HG03575 (cell line): ENCODE measurements around the gene TWNK.

ENCODE experiments used
- ATAC-seq: cut with Tn5 transposase; IDR thresholded peaks from one replicate; pipeline ENCODE4 v1.9.1; 2021; ENCODE audit not compliant: unreplicated experiment, insufficient number of reproducible peaks, low FRiP score; ENCODE audit errors: extremely low read depth

TWNK gene

GRCh38 chr10:101007099-101007711 lies 19.9 kb downstream of the TWNK start:
- no peak for ATAC-seq

- ATAC-seq = no peak
Measured at GRCh38 chr10:101007915-101008822, 20.8 kb downstream of the TWNK start.

- no peak for ATAC-seq
Measured at GRCh38 chr10:101008823-101009423, 21.6 kb downstream of the TWNK start.

GRCh38 chr10:101010329-101010728 lies 23.0 kb downstream of the TWNK start:
- no peak for ATAC-seq

- no peak for ATAC-seq
Measured at GRCh38 chr10:101011517-101012423, 24.4 kb downstream of the TWNK start.

GRCh38 chr10:101012525-101013364 lies 25.4 kb downstream of the TWNK start:
- peak; percentile 65 for ATAC-seq

GRCh38 chr10:101013365-101013825 lies 26.1 kb downstream of the TWNK start:
- ATAC-seq = no peak

GRCh38 chr10:101014230-101014884 lies 27.0 kb downstream of the TWNK start:
- no peak for ATAC-seq

GRCh38 chr10:101014966-101015581 lies 27.7 kb downstream of the TWNK start:
- no peak for ATAC-seq

GRCh38 chr10:101015582-101015973 lies 28.2 kb downstream of the TWNK start:
- ATAC-seq = no peak

- ATAC-seq = no peak
Measured at GRCh38 chr10:101016814-101017213, 29.5 kb downstream of the TWNK start.

- no peak for ATAC-seq
Measured at GRCh38 chr10:101018118-101018599, 30.8 kb downstream of the TWNK start.

- ATAC-seq = no peak
Measured at GRCh38 chr10:101018600-101019439, 31.5 kb downstream of the TWNK start.

- no peak for ATAC-seq
Measured at GRCh38 chr10:101019440-101019703, 32.0 kb downstream of the TWNK start.

GRCh38 chr10:101020427-101021075 lies 33.2 kb downstream of the TWNK start:
- no peak for ATAC-seq

- no peak for ATAC-seq
Measured at GRCh38 chr10:101021239-101021638, 33.9 kb downstream of the TWNK start.
